DOHH2 (cell line): ENCODE results near the gene DENND6B.

Source experiments
- H3F3A ChIP-seq: fragments of 200-600 bp; sonication (generic), shearing (Covaris generic); 2 replicates; pipeline ENCODE4 v1.6.0; 2016; ENCODE audit warnings: antibody characterized with exemption, mild to moderate bottlenecking; ENCODE audit not compliant: control insufficient read depth, insufficient read depth
- H3K27ac ChIP-seq: fragments of 200-600 bp; sonication (generic); 2 replicates; pipeline ENCODE4 v1.5.1; 2014; ENCODE audit warnings: low read depth, mild to moderate bottlenecking, low read length, moderate library complexity
- H3K27me3 ChIP-seq: fragments of 200-600 bp; sonication (generic); 2 replicates; pipeline ENCODE4 v1.6.1; 2014; ENCODE audit warnings: mild to moderate bottlenecking, low read length, mixed read lengths; ENCODE audit not compliant: control insufficient read depth
- H3K36me3 ChIP-seq: fragments of 200-600 bp; sonication (generic); 2 replicates; pipeline ENCODE4 v1.6.1; 2014; ENCODE audit warnings: mild to moderate bottlenecking, low read length, moderate library complexity, mixed read lengths; ENCODE audit not compliant: control insufficient read depth
- H3K4me1 ChIP-seq: fragments of 200-600 bp; sonication (generic); 2 replicates; pipeline ENCODE4 v1.6.1; 2014; ENCODE audit warnings: mild to moderate bottlenecking, low read length, mixed read lengths; ENCODE audit not compliant: control insufficient read depth
- H3K4me2 ChIP-seq: fragments of 200-600 bp; sonication (generic); 2 replicates; pipeline ENCODE4 v1.6.0; 2014; ENCODE audit warnings: mild to moderate bottlenecking, low read length, moderate library complexity
- H3K4me3 ChIP-seq: fragments of 200-600 bp; sonication (generic); 2 replicates; pipeline ENCODE4 v1.5.1; 2014; ENCODE audit warnings: mild to moderate bottlenecking, low read length, mixed read lengths
- H3K79me2 ChIP-seq: fragments of 200-600 bp; sonication (generic); 2 replicates; pipeline ENCODE4 v1.6.1; 2014; ENCODE audit warnings: mild to moderate bottlenecking, low read length, mixed read lengths; ENCODE audit not compliant: control insufficient read depth
- H3K9me2 ChIP-seq: fragments of 200-600 bp; sonication (generic); replicated peaks from 2 replicates; pipeline ENCODE4 v1.6.1; 2014; ENCODE audit warnings: mild to moderate bottlenecking, low read length, mixed read lengths; ENCODE audit not compliant: control insufficient read depth
- H3K9me3 ChIP-seq: fragments of 200-600 bp; sonication (generic); 2 replicates; pipeline ENCODE4 v1.6.1; 2014; ENCODE audit warnings: antibody characterized with exemption, low read length, mixed read lengths; ENCODE audit not compliant: control insufficient read depth, insufficient read depth
- H4K20me1 ChIP-seq: fragments of 200-600 bp; sonication (generic); 2 replicates; pipeline ENCODE4 v1.6.0; 2014; ENCODE audit warnings: low read depth, mild to moderate bottlenecking, antibody characterized with exemption, low read length, moderate library complexity; ENCODE audit not compliant: control insufficient read depth, insufficient read depth
- EZH2phosphoT487 ChIP-seq: fragments of 200-600 bp; sonication (generic); IDR thresholded peaks from 2 replicates; pipeline ENCODE4 v1.6.1; 2017; ENCODE audit warnings: borderline replicate concordance, mild to moderate bottlenecking, antibody characterized with exemption, low read length, moderate library complexity, mixed read lengths
- TF ChIP-seq, protein P1 (sequence below): fragments of 200-600 bp; sonication (generic); IDR thresholded peaks from one replicate; pipeline ENCODE4 v1.5.1; 2014; ENCODE audit warnings: antibody characterized with exemption, mild to moderate bottlenecking, low read depth, low read length; ENCODE audit not compliant: poor library complexity, severe bottlenecking

The DENND6B gene

DNA sequence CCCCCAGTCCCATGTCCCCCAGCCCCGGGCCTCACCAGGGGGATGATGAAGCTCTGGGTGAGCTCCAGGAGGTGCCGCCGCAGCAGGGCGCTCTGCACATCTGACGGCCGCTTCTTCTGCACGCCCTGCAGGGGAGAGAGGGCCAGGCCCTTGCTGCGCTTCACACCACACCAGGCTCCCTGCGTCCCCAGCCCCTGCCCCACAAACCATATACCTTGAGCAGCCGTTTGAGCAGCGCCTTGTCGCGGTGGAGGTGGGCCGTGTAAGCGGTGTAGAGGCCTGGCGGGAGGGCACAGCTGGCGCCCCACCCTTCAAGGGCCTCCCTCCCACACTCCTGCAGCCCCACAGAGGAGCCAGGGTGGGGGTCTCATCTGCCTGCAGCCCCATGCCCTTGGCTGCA is 13.2 kb downstream of the DENND6B start:
- Histone ChIP-seq H3K4me1 (peaks cover 85% of the 10 kb centered on the region), H3K27ac (peak overlapping the region; percentile 89), H3K9me2 (no peaks in the 10 kb centered on the region), H3K27me3 (no peaks in the 10 kb centered on the region), H3K4me3 (peak overlapping the region; percentile 92), H3F3A (peaks cover 22% of the 10 kb centered on the region), H3K4me2 (peak overlapping the region; percentile 97), H4K20me1 (no peaks in the 10 kb centered on the region), H3K9me3 (no peaks in the 10 kb centered on the region), H3K79me2 (peaks cover 10% of the 10 kb centered on the region), H3K36me3 (no peaks in the 10 kb centered on the region)
- no peak for TF ChIP-seq EZH2phosphoT487
- TF ChIP-seq, protein P1, sequence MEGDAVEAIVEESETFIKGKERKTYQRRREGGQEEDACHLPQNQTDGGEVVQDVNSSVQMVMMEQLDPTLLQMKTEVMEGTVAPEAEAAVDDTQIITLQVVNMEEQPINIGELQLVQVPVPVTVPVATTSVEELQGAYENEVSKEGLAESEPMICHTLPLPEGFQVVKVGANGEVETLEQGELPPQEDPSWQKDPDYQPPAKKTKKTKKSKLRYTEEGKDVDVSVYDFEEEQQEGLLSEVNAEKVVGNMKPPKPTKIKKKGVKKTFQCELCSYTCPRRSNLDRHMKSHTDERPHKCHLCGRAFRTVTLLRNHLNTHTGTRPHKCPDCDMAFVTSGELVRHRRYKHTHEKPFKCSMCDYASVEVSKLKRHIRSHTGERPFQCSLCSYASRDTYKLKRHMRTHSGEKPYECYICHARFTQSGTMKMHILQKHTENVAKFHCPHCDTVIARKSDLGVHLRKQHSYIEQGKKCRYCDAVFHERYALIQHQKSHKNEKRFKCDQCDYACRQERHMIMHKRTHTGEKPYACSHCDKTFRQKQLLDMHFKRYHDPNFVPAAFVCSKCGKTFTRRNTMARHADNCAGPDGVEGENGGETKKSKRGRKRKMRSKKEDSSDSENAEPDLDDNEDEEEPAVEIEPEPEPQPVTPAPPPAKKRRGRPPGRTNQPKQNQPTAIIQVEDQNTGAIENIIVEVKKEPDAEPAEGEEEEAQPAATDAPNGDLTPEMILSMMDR = no peak

DNA sequence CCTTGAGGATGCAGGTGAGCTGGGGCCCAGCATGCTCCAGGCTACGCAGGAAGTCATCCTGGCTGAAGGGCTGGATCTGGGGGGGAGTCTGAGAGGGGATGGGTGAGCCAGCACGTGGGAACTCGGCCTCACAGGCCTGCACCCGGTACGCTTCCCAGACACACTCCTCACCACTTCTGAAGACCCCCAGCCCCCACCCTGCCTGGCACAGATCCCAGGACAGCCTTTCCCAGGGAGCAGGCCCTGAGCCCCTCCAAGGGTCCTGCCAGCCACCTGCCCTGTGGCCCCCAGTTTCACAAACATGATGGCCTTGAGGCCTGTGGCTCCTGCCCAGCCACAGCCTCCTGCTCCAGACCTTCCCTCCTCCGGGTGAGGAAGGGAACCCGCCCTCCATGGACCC is 13.8 kb downstream of the DENND6B start:
- Histone ChIP-seq H3K79me2 (peaks cover 10% of the 10 kb centered on the region), H3K27me3 (no peaks in the 10 kb centered on the region), H3K9me3 (no peaks in the 10 kb centered on the region), H3K27ac (no peak overlapping the region), H3F3A (peaks cover 24% of the 10 kb centered on the region), H3K36me3 (no peaks in the 10 kb centered on the region), H3K4me1 (peaks cover 85% of the 10 kb centered on the region), H3K4me2 (peak overlapping the region; percentile 42), H3K9me2 (no peaks in the 10 kb centered on the region), H3K4me3 (no peak overlapping the region), H4K20me1 (no peaks in the 10 kb centered on the region)
- TF ChIP-seq, protein P1 = no peak
- TF ChIP-seq EZH2phosphoT487 = no peak

DNA sequence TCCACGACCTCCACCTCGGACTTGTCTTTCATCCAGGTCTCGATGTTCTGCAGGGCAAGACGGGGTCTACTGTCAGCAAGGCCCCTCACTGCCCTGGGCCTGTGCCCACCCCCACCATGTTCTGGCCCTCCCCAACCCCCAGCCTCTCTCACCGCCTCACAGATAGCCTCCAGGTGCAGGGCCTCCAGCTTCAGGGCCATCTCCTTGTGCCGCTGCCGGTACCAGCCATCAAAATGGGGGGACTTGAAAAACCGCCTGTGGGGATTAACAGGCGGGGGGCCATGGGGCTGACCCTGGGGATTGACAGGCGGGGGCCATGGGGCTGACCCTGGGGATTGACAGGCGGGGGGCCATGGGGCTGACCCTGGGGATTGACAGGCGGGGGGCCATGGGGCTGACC is 14.4 kb downstream of the DENND6B start:
- peaks cover 82% of the 10 kb centered on the region for H3K4me1 ChIP-seq
- H4K20me1 ChIP-seq = no peaks in the 10 kb centered on the region
- H3K36me3 ChIP-seq = no peaks in the 10 kb centered on the region
- TF ChIP-seq, protein P1 = no peak
- H3K27ac ChIP-seq = no peak overlapping the region
- H3K79me2 ChIP-seq = peaks cover 10% of the 10 kb centered on the region
- no peaks in the 10 kb centered on the region for H3K9me2 ChIP-seq
- H3K4me3 ChIP-seq = no peak overlapping the region
- no peaks in the 10 kb centered on the region for H3K27me3 ChIP-seq
- H3K9me3 ChIP-seq = no peaks in the 10 kb centered on the region
- peaks cover 26% of the 10 kb centered on the region for H3F3A ChIP-seq
- no peak overlapping the region for H3K4me2 ChIP-seq
